ENCODE results near the gene BNIP5.

DNA sequence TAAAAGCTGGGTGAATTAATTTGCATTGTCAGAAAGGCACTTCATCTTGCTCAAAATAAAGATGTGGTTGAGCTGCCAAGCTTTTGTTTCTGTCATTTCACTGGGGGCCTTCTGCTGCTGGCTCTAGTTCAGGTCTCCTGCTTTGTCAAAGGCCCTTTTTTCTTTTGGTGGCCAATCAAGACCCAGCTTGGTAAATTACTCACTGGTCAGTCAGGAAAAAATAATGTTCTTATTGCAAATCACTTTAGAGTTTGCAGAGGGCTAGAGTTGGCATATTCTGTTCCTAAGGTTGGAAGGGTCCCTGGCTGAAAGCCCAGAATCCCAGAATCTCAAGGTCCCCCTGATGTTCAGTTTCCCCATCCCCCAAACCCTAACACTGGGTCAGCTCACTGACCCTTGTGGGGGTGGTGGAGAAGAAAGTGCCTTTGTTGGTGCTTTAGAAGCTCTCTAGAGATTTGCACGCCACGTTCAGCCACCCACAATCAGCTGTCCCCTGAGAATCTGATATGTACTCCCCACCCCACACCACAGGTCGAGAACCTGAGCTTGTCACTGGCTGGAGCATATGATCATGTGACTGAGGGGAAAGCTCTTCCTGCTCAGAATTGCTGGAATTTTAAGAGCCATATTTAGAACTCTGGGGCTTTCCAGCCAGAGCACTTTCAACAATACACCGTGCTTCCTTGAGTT, 21.7 kb upstream of the BNIP5 start:
- TF ChIP-seq, protein P1, sequence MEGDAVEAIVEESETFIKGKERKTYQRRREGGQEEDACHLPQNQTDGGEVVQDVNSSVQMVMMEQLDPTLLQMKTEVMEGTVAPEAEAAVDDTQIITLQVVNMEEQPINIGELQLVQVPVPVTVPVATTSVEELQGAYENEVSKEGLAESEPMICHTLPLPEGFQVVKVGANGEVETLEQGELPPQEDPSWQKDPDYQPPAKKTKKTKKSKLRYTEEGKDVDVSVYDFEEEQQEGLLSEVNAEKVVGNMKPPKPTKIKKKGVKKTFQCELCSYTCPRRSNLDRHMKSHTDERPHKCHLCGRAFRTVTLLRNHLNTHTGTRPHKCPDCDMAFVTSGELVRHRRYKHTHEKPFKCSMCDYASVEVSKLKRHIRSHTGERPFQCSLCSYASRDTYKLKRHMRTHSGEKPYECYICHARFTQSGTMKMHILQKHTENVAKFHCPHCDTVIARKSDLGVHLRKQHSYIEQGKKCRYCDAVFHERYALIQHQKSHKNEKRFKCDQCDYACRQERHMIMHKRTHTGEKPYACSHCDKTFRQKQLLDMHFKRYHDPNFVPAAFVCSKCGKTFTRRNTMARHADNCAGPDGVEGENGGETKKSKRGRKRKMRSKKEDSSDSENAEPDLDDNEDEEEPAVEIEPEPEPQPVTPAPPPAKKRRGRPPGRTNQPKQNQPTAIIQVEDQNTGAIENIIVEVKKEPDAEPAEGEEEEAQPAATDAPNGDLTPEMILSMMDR (IDR thresholded peaks at IDR 0.05), result no peak
- TF ChIP-seq POLR2A (IDR thresholded peaks at IDR 0.05), result no peak

All from esophagus squamous epithelium (tissue), 4 donors.